ENCODE data around the gene LRP1-AS.

LRP1-AS gene

GRCh38 chr12:57188090-57188425 lies 40.6 kb upstream of the LRP1-AS start:
- H3K27ac Mint-ChIP-seq: no peak overlapping the region
- peaks cover under 1% of the 10 kb centered on the region for H3K4me1 Mint-ChIP-seq
- no peaks in the 10 kb centered on the region for H3K9me3 Mint-ChIP-seq
- DNase-seq: no peak
- H3K4me3 Mint-ChIP-seq: no peak overlapping the region
- H3K27me3 Mint-ChIP-seq (ENCODE audit: low read depth, poor library complexity): no peaks in the 10 kb centered on the region
- peaks cover 50% of the 10 kb centered on the region for H3K36me3 Mint-ChIP-seq (ENCODE audit: low read depth)
- no peak for TF ChIP-seq CTCF (IDR thresholded peaks at IDR 0.05)

GRCh38 chr12:57187222-57188089 lies 40.0 kb upstream of the LRP1-AS start:
- Mint-ChIP-seq H3K27ac (peak overlapping the region; percentile 29), H3K4me3 (no peak overlapping the region), H3K4me1 (peaks cover 6% of the 10 kb centered on the region), H3K9me3 (no peaks in the 10 kb centered on the region), H3K27me3 (ENCODE audit: low read depth, poor library complexity) (peaks cover 3% of the 10 kb centered on the region), H3K36me3 (ENCODE audit: low read depth) (peaks cover 52% of the 10 kb centered on the region)
- TF ChIP-seq CTCF (IDR thresholded peaks at IDR 0.05): no peak
- no peak for DNase-seq

GRCh38 chr12:57185906-57186508 lies 38.6 kb upstream of the LRP1-AS start:
- no peak for DNase-seq
- Mint-ChIP-seq H3K4me3 (no peak overlapping the region), H3K36me3 (ENCODE audit: low read depth) (peaks cover 39% of the 10 kb centered on the region), H3K27ac (peak overlapping the region; percentile 96), H3K9me3 (no peaks in the 10 kb centered on the region), H3K4me1 (peaks cover 15% of the 10 kb centered on the region), H3K27me3 (ENCODE audit: low read depth, poor library complexity) (peaks cover 5% of the 10 kb centered on the region)
- TF ChIP-seq CTCF (IDR thresholded peaks at IDR 0.05): no peak

- no peaks in the 10 kb centered on the region for H3K9me3 Mint-ChIP-seq
- no peak for TF ChIP-seq CTCF (IDR thresholded peaks at IDR 0.05)
- peaks cover 5% of the 10 kb centered on the region for H3K27me3 Mint-ChIP-seq (ENCODE audit: low read depth, poor library complexity)
- peaks cover 16% of the 10 kb centered on the region for H3K4me1 Mint-ChIP-seq
- no peak overlapping the region for H3K27ac Mint-ChIP-seq
- no peak for DNase-seq
- H3K4me3 Mint-ChIP-seq: no peak overlapping the region
- peaks cover 39% of the 10 kb centered on the region for H3K36me3 Mint-ChIP-seq (ENCODE audit: low read depth)
Observed at GRCh38 chr12:57185403-57185802, 38.0 kb upstream of the LRP1-AS start.

- peaks cover 42% of the 10 kb centered on the region for H3K36me3 Mint-ChIP-seq (ENCODE audit: low read depth)
- DNase-seq: no peak
- H3K27me3 Mint-ChIP-seq (ENCODE audit: low read depth, poor library complexity): peaks cover 5% of the 10 kb centered on the region
- peaks cover 16% of the 10 kb centered on the region for H3K4me1 Mint-ChIP-seq
- H3K4me3 Mint-ChIP-seq: no peak overlapping the region
- H3K9me3 Mint-ChIP-seq: no peaks in the 10 kb centered on the region
- H3K27ac Mint-ChIP-seq: no peak overlapping the region
- no peak for TF ChIP-seq CTCF (IDR thresholded peaks at IDR 0.05)
Observed at GRCh38 chr12:57183939-57184725, 36.7 kb upstream of the LRP1-AS start.
